OCI-LY3 (cell line): ENCODE data around the gene TMEM8B.

Experiments
- H2AFZ ChIP-seq: fragments of 200-600, 300-600 bp; shearing (Covaris generic); 2 replicates; pipeline ENCODE4 v1.6.0; 2014; ENCODE audit warnings: antibody characterized with exemption, low read depth, low read length
- H3K27ac ChIP-seq: fragments of 200-600, 300-600 bp; sonication (generic); 2 replicates; pipeline ENCODE4 v1.5.1; 2014; ENCODE audit warnings: mild to moderate bottlenecking, low read length, moderate library complexity, mixed read lengths
- H3K27me3 ChIP-seq: fragments of 200-600, 300-600 bp; sonication (generic); 2 replicates; pipeline ENCODE4 v1.6.1; 2014; ENCODE audit warnings: low read depth, low read length, mixed read lengths
- H3K36me3 ChIP-seq: fragments of 200-600, 300-600 bp; sonication (generic); replicated peaks from 2 replicates; pipeline ENCODE3; 2014; ENCODE audit warnings: low read depth, low read length, mixed read lengths
- H3K4me1 ChIP-seq: fragments of 300-600, 200-600 bp; sonication (generic); 2 replicates; pipeline ENCODE4 v1.6.1; 2014; ENCODE audit warnings: low read length, mixed read lengths
- H3K4me2 ChIP-seq: fragments of 200-600, 300-600 bp; sonication (generic); 2 replicates; pipeline ENCODE4 v1.6.1; 2014; ENCODE audit warnings: low read length, mixed read lengths
- H3K4me3 ChIP-seq: fragments of 300-600, 200-600 bp; sonication (generic); 2 replicates; pipeline ENCODE4 v1.5.1; 2014; ENCODE audit warnings: antibody characterized with exemption, mild to moderate bottlenecking, low read length, moderate library complexity
- H3K79me2 ChIP-seq: fragments of 300-600, 200-600 bp; shearing (Covaris generic); 2 replicates; pipeline ENCODE4 v1.6.1; 2014; ENCODE audit warnings: mild to moderate bottlenecking, low read length, mixed read lengths
- H3K9ac ChIP-seq: fragments of 300-600, 200-600 bp; shearing (Covaris generic); 2 replicates; pipeline ENCODE4 v1.6.0; 2014; ENCODE audit warnings: mild to moderate bottlenecking, low read length, moderate library complexity
- H3K9me3 ChIP-seq: fragments of 200-600, 300-600 bp; shearing (Covaris generic); 2 replicates; pipeline ENCODE4 v1.6.1; 2014; ENCODE audit warnings: low read length, mixed read lengths; ENCODE audit not compliant: insufficient read depth
- H4K20me1 ChIP-seq: fragments of 200-600, 300-600 bp; sonication (generic); 2 replicates; pipeline ENCODE4 v1.6.1; 2016; ENCODE audit warnings: low read length, mixed read lengths; ENCODE audit not compliant: insufficient read depth
- CTCF ChIP-seq: fragments of 200-600, 300-600 bp; sonication (generic); IDR thresholded peaks from 2 replicates; pipeline ENCODE4 v1.5.1; 2014; ENCODE audit warnings: antibody characterized with exemption, low read length, low read depth
- EZH2phosphoT487 ChIP-seq: fragments of 200-600 bp; shearing (Covaris generic); IDR thresholded peaks from 2 replicates; pipeline ENCODE4 v1.6.1; 2018; ENCODE audit warnings: antibody characterized with exemption, mixed run types, low read depth

TMEM8B gene

DNA sequence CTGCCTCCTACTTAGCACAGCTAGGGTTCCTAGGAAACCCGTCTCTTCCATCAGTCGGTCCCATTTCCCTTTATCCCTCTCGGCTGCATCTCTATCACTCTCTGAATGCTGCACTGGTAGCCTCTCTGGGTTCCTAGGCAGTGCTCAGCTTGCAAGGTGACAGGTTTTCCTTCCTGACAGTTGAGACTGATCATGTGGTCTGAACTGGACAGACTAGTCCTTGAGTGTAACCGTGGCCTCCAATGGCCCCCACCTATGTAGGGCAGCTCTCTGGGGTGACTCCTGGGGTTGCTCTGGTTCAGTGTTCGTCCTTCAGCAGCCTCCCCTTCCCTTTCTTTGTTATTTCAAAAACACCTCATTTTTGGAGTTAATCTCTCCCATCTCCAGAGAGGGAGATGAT, 3.8 kb downstream of the TMEM8B start:
- no peaks in the 10 kb centered on the region for H3K9me3 ChIP-seq
- 0 out of 2 replicates have a peak, but pooled peaks cover 3% of the 10 kb centered on the region for H3K79me2 ChIP-seq
- no peak overlapping the region for H2AFZ ChIP-seq
- H3K27ac ChIP-seq: no peak overlapping the region
- no peaks in the 10 kb centered on the region for H3K27me3 ChIP-seq
- peaks cover 42% of the 10 kb centered on the region for H3K4me1 ChIP-seq
- H3K36me3 ChIP-seq: peaks cover 8% of the 10 kb centered on the region
- no peak overlapping the region for H3K9ac ChIP-seq
- no peaks in the 10 kb centered on the region for H4K20me1 ChIP-seq
- no peak overlapping the region for H3K4me2 ChIP-seq
- TF ChIP-seq CTCF (no peak), EZH2phosphoT487 (no peak)
- no peak overlapping the region for H3K4me3 ChIP-seq

DNA sequence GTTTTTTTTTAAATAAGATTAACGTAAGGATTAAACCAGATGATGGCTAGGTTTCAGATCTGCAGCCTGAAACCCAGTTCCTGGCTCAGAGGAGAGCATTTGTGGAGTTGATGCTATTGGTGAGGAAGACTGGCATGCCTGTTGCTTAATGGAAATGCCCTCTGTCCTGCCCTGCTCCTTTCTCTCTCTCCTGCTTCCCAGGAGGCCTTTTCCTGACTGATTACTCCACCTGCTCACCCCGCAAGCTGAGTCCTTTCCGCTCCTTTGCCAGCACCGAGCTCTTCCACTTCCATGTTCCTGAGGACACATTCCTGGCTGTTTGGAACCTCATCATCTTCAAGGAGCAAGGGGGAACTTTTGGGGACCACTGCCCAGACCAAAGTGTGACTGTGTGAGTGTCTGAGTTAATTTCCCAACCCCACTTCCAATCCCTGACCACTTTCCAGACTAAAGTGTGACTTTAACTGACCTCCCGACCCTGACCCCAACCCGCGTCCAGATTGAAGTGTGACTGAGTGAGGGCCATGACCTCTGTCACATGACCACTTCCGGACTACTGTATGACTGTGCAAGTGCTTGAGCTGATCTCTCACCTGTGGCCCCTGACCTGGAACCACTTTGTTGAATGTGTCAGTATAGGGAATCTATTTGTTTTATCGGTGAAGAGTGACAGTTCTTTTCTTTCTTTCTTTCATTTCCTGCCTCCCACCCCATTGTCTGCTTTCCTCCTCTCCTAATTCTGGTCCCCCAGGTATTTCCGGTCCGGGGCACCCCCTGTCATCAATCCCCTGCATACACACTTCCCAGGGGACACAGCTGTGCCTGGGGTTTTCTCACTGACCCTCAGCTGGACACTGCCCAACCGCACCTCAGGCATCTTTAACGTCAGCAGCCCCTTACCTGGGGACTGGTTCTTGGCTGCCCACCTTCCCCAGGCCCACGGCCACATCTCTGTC, 5.5 kb downstream of the TMEM8B start:
- no peak for TF ChIP-seq CTCF
- TF ChIP-seq EZH2phosphoT487: no peak
- Histone ChIP-seq H3K27ac (peak overlapping the region; percentile 44), H3K79me2 (0 out of 2 replicates have a peak, but pooled peaks cover 3% of the 10 kb centered on the region), H4K20me1 (no peaks in the 10 kb centered on the region), H3K9ac (peak overlapping the region; percentile 44; the same call in 1 of the 2 replicates), H3K27me3 (no peaks in the 10 kb centered on the region), H3K4me1 (peaks cover 38% of the 10 kb centered on the region), H3K36me3 (peaks cover 11% of the 10 kb centered on the region), H2AFZ (no peak overlapping the region), H3K4me2 (peak overlapping the region; percentile 68), H3K9me3 (no peaks in the 10 kb centered on the region), H3K4me3 (peak overlapping the region; percentile 42)

GRCh38 chr9:35835216-35835632, 6.2 kb downstream of the TMEM8B start:
- Histone ChIP-seq H3K4me1 (peaks cover 37% of the 10 kb centered on the region), H3K9me3 (no peaks in the 10 kb centered on the region), H3K36me3 (peaks cover 18% of the 10 kb centered on the region), H3K79me2 (no peaks in the 10 kb centered on the region), H3K4me2 (peak overlapping the region; percentile 68), H3K27ac (no peak overlapping the region; the same call in 1 of the 2 replicates), H3K27me3 (no peaks in the 10 kb centered on the region), H2AFZ (no peak overlapping the region), H3K4me3 (peak overlapping the region; percentile 42; the same call in 1 of the 2 replicates), H4K20me1 (no peaks in the 10 kb centered on the region), H3K9ac (no peak overlapping the region)
- TF ChIP-seq EZH2phosphoT487: no peak
- TF ChIP-seq CTCF: peak; percentile 45

DNA sequence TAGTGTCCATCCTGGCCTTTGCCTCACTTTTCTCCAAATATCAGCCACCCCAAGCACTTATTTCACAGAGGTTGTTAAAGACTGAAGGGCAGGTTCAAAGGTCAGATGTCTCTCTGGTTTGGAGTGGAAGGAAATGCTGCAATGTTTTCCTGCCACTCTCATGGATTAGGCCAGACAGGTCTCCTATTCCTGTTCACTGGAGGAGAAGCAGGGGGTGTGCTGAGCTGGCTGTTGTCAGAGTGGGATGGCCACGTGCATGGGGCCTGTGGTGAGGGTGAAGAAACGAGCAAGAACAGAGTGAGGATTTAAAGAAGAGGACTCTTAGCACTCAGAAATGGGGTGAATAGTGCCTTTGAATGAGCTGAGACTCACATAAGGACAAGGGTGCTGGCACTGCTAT, 6.7 kb downstream of the TMEM8B start:
- no peak overlapping the region for H3K9ac ChIP-seq
- TF ChIP-seq CTCF (no peak), EZH2phosphoT487 (no peak)
- H3K36me3 ChIP-seq: peaks cover 23% of the 10 kb centered on the region
- peaks cover 40% of the 10 kb centered on the region for H3K4me1 ChIP-seq
- H3K4me3 ChIP-seq: no peak overlapping the region
- H3K9me3 ChIP-seq: no peaks in the 10 kb centered on the region
- H3K27me3 ChIP-seq: no peaks in the 10 kb centered on the region
- no peaks in the 10 kb centered on the region for H4K20me1 ChIP-seq
- H2AFZ ChIP-seq: no peak overlapping the region
- H3K4me2 ChIP-seq: no peak overlapping the region
- no peak overlapping the region for H3K27ac ChIP-seq
- no peaks in the 10 kb centered on the region for H3K79me2 ChIP-seq
